GM23338 (cell line): ENCODE data around the gene KIAA1217. TPM values are rescaled to one million over a fixed set of nuclear protein-coding genes. Genes with fewer than 3 reads are reported as not detected.

Experiments
- ATAC-seq: fragments of 200-7000 bp; cut with Tn5 transposase; 3 replicates; pipeline ENCODE4 v1.9.1; 2020
- DNase-seq: peaks from one replicate; pipeline ENCODE4 v3.0.0-alpha.2; 2015; ENCODE audit warnings: low spot score
- H2AFZ ChIP-seq: fragments of 200-600 bp; sonication (generic); 2 replicates; pipeline ENCODE4 v1.8.0; 2016; ENCODE audit warnings: antibody characterized with exemption, mild to moderate bottlenecking, moderate library complexity
- H3F3A ChIP-seq: fragments of 200-600 bp; sonication (generic); replicated peaks from 2 replicates; pipeline ENCODE4 v1.8.0; 2017; ENCODE audit warnings: antibody characterized with exemption, mixed run types, low read depth
- H3K27ac ChIP-seq: fragments of 200-600 bp; sonication (generic); 2 replicates; pipeline ENCODE4 v1.6.1; 2016; ENCODE audit warnings: low read depth
- H3K27me3 ChIP-seq: fragments of 200-600 bp; sonication (generic); 2 replicates; pipeline ENCODE4 v1.8.0; 2016; ENCODE audit warnings: mild to moderate bottlenecking, mixed run types, moderate library complexity; ENCODE audit not compliant: insufficient read depth
- H3K36me3 ChIP-seq: fragments of 200-600 bp; sonication (generic); 2 replicates; pipeline ENCODE4 v1.8.0; 2016; ENCODE audit warnings: mild to moderate bottlenecking; ENCODE audit not compliant: insufficient read depth
- H3K4me1 ChIP-seq: fragments of 200-600 bp; sonication (generic); 2 replicates; pipeline ENCODE4 v1.8.0; 2016; ENCODE audit warnings: mild to moderate bottlenecking, moderate library complexity; ENCODE audit not compliant: insufficient read depth
- H3K4me2 ChIP-seq: fragments of 200-600 bp; sonication (generic); 2 replicates; pipeline ENCODE4 v1.7.1; 2017; ENCODE audit warnings: mixed run types
- H3K4me3 ChIP-seq: fragments of 200-600 bp; sonication (generic); 2 replicates; pipeline ENCODE4 v1.6.1; 2016; ENCODE audit warnings: mixed run types
- H3K79me2 ChIP-seq: fragments of 200-600 bp; sonication (generic); replicated peaks from 2 replicates; pipeline ENCODE4 v1.8.0; 2017; ENCODE audit warnings: mild to moderate bottlenecking; ENCODE audit not compliant: insufficient read depth
- H3K9me2 ChIP-seq: fragments of 200-600 bp; sonication (generic); 2 replicates; pipeline ENCODE4 v1.8.0; 2017; ENCODE audit not compliant: insufficient read depth
- H4K20me1 ChIP-seq: fragments of 200-600 bp; sonication (generic); replicated peaks from 2 replicates; pipeline ENCODE4 v1.8.0; 2017; ENCODE audit warnings: mild to moderate bottlenecking; ENCODE audit not compliant: insufficient read depth
- H3K27ac Mint-ChIP-seq: 2 replicates; pipeline ENCODE4 v1.8.0; 2020; ENCODE audit warnings: inconsistent platforms, mild to moderate bottlenecking, moderate library complexity, mixed read lengths
- H3K27me3 Mint-ChIP-seq: 3 replicates; pipeline ENCODE4 v1.8.0; 2022; ENCODE audit warnings: low read depth, mild to moderate bottlenecking, moderate library complexity, mixed read lengths, inconsistent platforms; ENCODE audit not compliant: insufficient read depth, poor library complexity
- H3K36me3 Mint-ChIP-seq: 3 replicates; pipeline ENCODE4 v1.8.0; 2021; ENCODE audit warnings: low read depth, mild to moderate bottlenecking, inconsistent platforms, moderate library complexity, mixed read lengths
- H3K4me1 Mint-ChIP-seq: 3 replicates; pipeline ENCODE4 v1.8.0; 2020; ENCODE audit warnings: mild to moderate bottlenecking, inconsistent platforms, mixed read lengths
- H3K4me3 Mint-ChIP-seq: 3 replicates; pipeline ENCODE4 v1.8.0; 2021; ENCODE audit warnings: moderate library complexity, mild to moderate bottlenecking, inconsistent platforms, mixed read lengths
- H3K9me3 Mint-ChIP-seq: 3 replicates; pipeline ENCODE4 v1.8.0; 2020; ENCODE audit warnings: moderate library complexity, mild to moderate bottlenecking, inconsistent platforms, mixed read lengths
- CREB1 ChIP-seq: fragments of 250-450 bp; sonication (Bioruptor Pico); IDR thresholded peaks from 2 replicates; pipeline ENCODE4 v1.5.0; 2020; ENCODE audit warnings: low read depth, mild to moderate bottlenecking, moderate library complexity
- NANOG ChIP-seq: IDR thresholded peaks from 2 replicates; pipeline ENCODE4 v1.6.1; 2016; ENCODE audit warnings: antibody characterized with exemption, borderline replicate concordance
- POLR2AphosphoS5 ChIP-seq: IDR thresholded peaks from 2 replicates; pipeline ENCODE4 v1.6.1; 2016; ENCODE audit warnings: antibody characterized with exemption, low read depth
- STAT1 ChIP-seq: IDR thresholded peaks from one replicate; pipeline ENCODE4 v1.6.1; 2016; ENCODE audit warnings: antibody characterized with exemption; ENCODE audit not compliant: unreplicated experiment
- ZNF331 ChIP-seq: fragments of 250-450 bp; sonication (Bioruptor Pico); IDR thresholded peaks from 2 replicates; pipeline ENCODE4 v1.5.0; 2020; ENCODE audit warnings: low read depth, mild to moderate bottlenecking, moderate library complexity
- polyA plus RNA-seq: library from polyadenylated mRNA; unstranded; fragments of >200 nt; fragmentation: Nextera tagmentation; extraction: Ambion mirVana; gene quantifications from 2 replicates; pipeline ENCODE4 v1.2.1, GENCODE V29; 2016
- total RNA-seq: library from RNA; depleted of rRNA; stranded (reverse); fragments of >200 nt; shearing (Covaris generic); gene quantifications from 2 replicates; pipeline ENCODE4 v1.2.3, GENCODE V29; 2014
- TF ChIP-seq, protein P1 (sequence below): fragments of 250-450 bp; sonication (Bioruptor Pico); IDR thresholded peaks from 2 replicates; pipeline ENCODE4 v1.5.0; 2020; ENCODE audit warnings: mild to moderate bottlenecking, moderate library complexity
- TF ChIP-seq, protein P2 (sequence below), 2 experiments: fragments of 200-600 bp in 1 of 2; sonication (generic) in 1 of 2; conservative IDR thresholded peaks; 2 replicates each; pipeline versions ENCODE4 v1.5.1 to v1.6.1; 2016 to 2017; ENCODE audit warnings: antibody characterized with exemption in 2 of 2, low read depth in 2 of 2, mild to moderate bottlenecking in 2 of 2, moderate library complexity in 1 of 2
- TF ChIP-seq, protein P3 (sequence below): IDR thresholded peaks from 2 replicates; pipeline ENCODE4 v1.6.1; 2016; ENCODE audit warnings: antibody characterized with exemption
- TF ChIP-seq, protein P4 (sequence below): IDR thresholded peaks from one replicate; pipeline ENCODE4 v1.6.1; 2018; ENCODE audit warnings: antibody characterized with exemption; ENCODE audit not compliant: unreplicated experiment

The KIAA1217 gene
- total and polyA plus RNA-seq, 2 experiments from 2014 or later = 6.4 to 9.1 TPM

DNA sequence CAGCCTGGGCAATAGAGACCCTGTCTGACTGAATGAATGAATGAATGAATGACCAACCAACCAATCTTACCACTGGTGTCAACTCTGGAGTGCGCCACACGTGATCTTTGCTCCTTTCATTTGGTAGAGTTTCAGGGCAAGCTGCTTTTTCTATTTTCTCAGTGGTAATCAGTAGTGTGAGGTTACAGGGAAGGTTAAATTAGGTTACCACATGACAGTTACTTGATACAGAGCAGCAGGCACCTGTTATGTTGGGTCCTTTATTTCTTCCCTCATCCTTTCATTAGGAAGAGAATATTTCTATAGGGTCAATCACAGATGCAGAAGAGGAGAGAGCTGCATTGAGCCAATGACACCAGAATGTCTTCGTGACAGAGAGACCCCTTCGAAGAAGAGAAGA, 167.8 kb downstream of the KIAA1217 start (continued):
- TF ChIP-seq, protein P1, sequence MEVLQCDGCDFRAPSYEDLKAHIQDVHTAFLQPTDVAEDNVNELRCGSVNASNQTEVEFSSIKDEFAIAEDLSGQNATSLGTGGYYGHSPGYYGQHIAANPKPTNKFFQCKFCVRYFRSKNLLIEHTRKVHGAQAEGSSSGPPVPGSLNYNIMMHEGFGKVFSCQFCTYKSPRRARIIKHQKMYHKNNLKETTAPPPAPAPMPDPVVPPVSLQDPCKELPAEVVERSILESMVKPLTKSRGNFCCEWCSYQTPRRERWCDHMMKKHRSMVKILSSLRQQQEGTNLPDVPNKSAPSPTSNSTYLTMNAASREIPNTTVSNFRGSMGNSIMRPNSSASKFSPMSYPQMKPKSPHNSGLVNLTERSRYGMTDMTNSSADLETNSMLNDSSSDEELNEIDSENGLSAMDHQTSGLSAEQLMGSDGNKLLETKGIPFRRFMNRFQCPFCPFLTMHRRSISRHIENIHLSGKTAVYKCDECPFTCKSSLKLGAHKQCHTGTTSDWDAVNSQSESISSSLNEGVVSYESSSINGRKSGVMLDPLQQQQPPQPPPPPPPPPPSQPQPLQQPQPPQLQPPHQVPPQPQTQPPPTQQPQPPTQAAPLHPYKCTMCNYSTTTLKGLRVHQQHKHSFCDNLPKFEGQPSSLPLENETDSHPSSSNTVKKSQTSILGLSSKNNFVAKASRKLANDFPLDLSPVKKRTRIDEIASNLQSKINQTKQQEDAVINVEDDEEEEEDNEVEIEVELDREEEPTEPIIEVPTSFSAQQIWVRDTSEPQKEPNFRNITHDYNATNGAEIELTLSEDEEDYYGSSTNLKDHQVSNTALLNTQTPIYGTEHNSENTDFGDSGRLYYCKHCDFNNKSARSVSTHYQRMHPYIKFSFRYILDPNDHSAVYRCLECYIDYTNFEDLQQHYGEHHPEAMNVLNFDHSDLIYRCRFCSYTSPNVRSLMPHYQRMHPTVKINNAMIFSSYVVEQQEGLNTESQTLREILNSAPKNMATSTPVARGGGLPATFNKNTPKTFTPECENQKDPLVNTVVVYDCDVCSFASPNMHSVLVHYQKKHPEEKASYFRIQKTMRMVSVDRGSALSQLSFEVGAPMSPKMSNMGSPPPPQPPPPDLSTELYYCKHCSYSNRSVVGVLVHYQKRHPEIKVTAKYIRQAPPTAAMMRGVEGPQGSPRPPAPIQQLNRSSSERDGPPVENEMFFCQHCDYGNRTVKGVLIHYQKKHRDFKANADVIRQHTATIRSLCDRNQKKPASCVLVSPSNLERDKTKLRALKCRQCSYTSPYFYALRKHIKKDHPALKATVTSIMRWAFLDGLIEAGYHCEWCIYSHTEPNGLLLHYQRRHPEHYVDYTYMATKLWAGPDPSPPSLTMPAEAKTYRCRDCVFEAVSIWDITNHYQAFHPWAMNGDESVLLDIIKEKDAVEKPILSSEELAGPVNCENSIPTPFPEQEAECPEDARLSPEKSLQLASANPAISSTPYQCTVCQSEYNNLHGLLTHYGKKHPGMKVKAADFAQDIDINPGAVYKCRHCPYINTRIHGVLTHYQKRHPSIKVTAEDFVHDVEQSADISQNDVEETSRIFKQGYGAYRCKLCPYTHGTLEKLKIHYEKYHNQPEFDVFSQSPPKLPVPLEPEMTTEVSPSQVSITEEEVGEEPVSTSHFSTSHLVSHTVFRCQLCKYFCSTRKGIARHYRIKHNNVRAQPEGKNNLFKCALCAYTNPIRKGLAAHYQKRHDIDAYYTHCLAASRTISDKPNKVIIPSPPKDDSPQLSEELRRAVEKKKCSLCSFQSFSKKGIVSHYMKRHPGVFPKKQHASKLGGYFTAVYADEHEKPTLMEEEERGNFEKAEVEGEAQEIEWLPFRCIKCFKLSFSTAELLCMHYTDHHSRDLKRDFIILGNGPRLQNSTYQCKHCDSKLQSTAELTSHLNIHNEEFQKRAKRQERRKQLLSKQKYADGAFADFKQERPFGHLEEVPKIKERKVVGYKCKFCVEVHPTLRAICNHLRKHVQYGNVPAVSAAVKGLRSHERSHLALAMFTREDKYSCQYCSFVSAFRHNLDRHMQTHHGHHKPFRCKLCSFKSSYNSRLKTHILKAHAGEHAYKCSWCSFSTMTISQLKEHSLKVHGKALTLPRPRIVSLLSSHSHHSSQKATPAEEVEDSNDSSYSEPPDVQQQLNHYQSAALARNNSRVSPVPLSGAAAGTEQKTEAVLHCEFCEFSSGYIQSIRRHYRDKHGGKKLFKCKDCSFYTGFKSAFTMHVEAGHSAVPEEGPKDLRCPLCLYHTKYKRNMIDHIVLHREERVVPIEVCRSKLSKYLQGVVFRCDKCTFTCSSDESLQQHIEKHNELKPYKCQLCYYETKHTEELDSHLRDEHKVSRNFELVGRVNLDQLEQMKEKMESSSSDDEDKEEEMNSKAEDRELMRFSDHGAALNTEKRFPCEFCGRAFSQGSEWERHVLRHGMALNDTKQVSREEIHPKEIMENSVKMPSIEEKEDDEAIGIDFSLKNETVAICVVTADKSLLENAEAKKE (CRISPR knock-in tag) = no peak
- TF ChIP-seq STAT1 = no peak

DNA sequence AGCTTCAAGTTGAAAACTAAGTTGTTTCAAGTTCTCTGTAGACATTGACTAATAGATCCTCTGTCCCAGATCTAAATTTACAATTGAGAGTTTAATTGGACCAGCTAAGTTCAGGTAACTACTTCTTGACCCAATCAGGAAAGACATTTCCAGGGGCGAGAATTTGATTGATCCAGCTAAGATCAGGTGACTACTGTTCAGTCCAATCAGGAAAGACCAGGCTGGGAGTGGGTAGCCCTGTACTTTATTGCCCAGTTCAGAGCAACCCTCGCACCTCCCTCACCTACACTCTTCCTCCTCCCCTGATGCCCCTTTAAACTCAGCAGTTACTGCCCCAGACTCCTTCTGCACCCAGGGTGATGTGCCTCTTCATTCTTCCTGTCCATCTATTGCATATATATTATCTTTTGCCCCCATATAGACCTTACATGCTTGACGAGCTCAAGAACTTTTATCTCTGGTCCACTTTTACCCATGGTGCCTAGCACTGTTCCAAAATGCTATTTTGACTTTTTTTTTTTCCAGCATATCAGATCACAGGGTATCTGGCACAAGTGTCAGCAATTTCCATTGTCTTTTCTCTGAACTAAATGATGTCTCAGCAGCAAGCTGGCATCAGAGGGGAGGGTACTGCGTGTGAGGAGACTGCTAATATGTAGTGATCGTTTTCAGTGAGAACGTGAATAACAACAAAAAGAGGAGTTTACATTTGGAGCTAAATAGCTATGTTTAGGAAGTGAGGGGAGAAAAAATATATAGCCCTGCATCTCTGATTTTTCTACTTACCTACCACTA, 169.4 kb downstream of the KIAA1217 start:
- H3K4me2 ChIP-seq = no peak overlapping the region
- no peak for TF ChIP-seq CREB1
- no peak for TF ChIP-seq POLR2AphosphoS5
- TF ChIP-seq, protein P2, sequence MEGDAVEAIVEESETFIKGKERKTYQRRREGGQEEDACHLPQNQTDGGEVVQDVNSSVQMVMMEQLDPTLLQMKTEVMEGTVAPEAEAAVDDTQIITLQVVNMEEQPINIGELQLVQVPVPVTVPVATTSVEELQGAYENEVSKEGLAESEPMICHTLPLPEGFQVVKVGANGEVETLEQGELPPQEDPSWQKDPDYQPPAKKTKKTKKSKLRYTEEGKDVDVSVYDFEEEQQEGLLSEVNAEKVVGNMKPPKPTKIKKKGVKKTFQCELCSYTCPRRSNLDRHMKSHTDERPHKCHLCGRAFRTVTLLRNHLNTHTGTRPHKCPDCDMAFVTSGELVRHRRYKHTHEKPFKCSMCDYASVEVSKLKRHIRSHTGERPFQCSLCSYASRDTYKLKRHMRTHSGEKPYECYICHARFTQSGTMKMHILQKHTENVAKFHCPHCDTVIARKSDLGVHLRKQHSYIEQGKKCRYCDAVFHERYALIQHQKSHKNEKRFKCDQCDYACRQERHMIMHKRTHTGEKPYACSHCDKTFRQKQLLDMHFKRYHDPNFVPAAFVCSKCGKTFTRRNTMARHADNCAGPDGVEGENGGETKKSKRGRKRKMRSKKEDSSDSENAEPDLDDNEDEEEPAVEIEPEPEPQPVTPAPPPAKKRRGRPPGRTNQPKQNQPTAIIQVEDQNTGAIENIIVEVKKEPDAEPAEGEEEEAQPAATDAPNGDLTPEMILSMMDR (conservative IDR thresholded peaks at IDR 0.05; ENCODE audit: low read depth in 2 of 2) = no peak
- TF ChIP-seq NANOG = no peak
- TF ChIP-seq, protein P3, sequence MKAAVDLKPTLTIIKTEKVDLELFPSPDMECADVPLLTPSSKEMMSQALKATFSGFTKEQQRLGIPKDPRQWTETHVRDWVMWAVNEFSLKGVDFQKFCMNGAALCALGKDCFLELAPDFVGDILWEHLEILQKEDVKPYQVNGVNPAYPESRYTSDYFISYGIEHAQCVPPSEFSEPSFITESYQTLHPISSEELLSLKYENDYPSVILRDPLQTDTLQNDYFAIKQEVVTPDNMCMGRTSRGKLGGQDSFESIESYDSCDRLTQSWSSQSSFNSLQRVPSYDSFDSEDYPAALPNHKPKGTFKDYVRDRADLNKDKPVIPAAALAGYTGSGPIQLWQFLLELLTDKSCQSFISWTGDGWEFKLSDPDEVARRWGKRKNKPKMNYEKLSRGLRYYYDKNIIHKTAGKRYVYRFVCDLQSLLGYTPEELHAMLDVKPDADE = no peak
- no peak for TF ChIP-seq STAT1
- TF ChIP-seq, protein P4, sequence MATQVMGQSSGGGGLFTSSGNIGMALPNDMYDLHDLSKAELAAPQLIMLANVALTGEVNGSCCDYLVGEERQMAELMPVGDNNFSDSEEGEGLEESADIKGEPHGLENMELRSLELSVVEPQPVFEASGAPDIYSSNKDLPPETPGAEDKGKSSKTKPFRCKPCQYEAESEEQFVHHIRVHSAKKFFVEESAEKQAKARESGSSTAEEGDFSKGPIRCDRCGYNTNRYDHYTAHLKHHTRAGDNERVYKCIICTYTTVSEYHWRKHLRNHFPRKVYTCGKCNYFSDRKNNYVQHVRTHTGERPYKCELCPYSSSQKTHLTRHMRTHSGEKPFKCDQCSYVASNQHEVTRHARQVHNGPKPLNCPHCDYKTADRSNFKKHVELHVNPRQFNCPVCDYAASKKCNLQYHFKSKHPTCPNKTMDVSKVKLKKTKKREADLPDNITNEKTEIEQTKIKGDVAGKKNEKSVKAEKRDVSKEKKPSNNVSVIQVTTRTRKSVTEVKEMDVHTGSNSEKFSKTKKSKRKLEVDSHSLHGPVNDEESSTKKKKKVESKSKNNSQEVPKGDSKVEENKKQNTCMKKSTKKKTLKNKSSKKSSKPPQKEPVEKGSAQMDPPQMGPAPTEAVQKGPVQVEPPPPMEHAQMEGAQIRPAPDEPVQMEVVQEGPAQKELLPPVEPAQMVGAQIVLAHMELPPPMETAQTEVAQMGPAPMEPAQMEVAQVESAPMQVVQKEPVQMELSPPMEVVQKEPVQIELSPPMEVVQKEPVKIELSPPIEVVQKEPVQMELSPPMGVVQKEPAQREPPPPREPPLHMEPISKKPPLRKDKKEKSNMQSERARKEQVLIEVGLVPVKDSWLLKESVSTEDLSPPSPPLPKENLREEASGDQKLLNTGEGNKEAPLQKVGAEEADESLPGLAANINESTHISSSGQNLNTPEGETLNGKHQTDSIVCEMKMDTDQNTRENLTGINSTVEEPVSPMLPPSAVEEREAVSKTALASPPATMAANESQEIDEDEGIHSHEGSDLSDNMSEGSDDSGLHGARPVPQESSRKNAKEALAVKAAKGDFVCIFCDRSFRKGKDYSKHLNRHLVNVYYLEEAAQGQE = no peak
- no peak for TF ChIP-seq ZNF331 (CRISPR knock-in tag)

More for the DNA sequence above, 169.4 kb downstream of the KIAA1217 start:
- H3K27ac ChIP-seq = no peak overlapping the region
- H3K36me3 ChIP-seq = no peaks in the 10 kb centered on the region
- Mint-ChIP-seq H3K36me3 (peaks cover under 1% of the 10 kb centered on the region; the same call in 2 of the 3 replicates), H3K9me3 (no peaks in the 10 kb centered on the region), H3K27me3 (no peaks in the 10 kb centered on the region), H3K4me3 (no peak overlapping the region), H3K27ac (no peak overlapping the region), H3K4me1 (peaks cover 20% of the 10 kb centered on the region)
- peaks cover 19% of the 10 kb centered on the region for H3K4me1 ChIP-seq
- H3K4me3 ChIP-seq = no peak overlapping the region
- H3F3A ChIP-seq = no peaks in the 10 kb centered on the region
- H4K20me1 ChIP-seq = no peaks in the 10 kb centered on the region
- ATAC-seq = no peak
- H3K79me2 ChIP-seq = no peaks in the 10 kb centered on the region
- no peaks in the 10 kb centered on the region for H3K27me3 ChIP-seq
- no peaks in the 10 kb centered on the region for H3K9me2 ChIP-seq
- no peak overlapping the region for H2AFZ ChIP-seq
- DNase-seq = no peak
